Measurements from ENCODE around the gene NLGN1. TPM values are rescaled to one million over a fixed set of nuclear protein-coding genes. Genes with fewer than 3 reads are reported as not detected.
"Not testable (repeated sequence)": the region's sequence is repeated elsewhere in the genome, so short reads cannot be mapped to it uniquely, and the experiment has no call there.

The NLGN1 gene
- total RNA-seq, 2 experiments from 2014 or later, result not detected

DNA sequence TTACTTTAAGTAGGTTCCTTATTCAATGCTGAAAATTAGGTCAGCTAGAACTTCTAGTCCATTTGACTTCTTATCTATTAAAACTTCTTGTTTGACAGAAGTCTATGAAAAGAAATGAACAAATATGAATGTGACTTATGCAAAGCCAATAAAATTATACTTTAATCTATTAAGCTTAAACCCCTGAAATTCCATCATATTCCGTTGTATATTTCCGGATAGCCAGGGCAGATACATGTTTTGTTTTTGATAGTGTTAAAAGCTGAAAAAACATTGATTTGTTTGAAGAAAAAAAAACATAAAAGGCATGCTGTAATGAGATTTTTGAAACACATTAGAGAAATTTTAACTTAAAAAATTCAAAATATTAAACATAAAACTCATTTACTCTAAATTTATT lies 794.4 kb downstream of the NLGN1 start:
- Mint-ChIP-seq H3K27me3 (no peaks in the 10 kb centered on the region), H3K4me3 (no peak overlapping the region), H3K27ac (no peak overlapping the region), H3K9me3 (no peaks in the 10 kb centered on the region), H3K4me1 (no peaks in the 10 kb centered on the region), H3K36me3 (no peaks in the 10 kb centered on the region)
- no peak for DNase-seq

DNA sequence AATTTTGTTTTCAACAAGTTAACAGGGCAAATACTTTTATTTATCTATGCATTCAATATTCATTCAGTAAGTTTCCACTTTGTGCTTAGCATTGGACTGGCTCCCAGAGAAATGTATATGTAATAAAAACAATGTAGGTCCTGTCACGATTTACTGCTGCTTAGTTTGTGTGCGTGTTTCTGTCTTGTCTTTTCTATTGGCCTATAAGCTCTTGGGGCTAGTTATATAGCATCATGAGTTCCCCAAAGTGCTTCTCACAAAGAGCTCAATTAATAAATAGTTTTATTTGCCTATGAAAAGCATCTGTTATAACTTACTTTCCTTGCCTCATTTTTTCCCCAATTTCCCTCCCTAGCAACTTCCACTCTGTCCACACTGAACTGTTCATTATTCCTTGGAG lies 794.9 kb downstream of the NLGN1 start:
- Mint-ChIP-seq H3K9me3 (no peaks in the 10 kb centered on the region), H3K36me3 (no peaks in the 10 kb centered on the region), H3K4me1 (no peaks in the 10 kb centered on the region), H3K27ac (no peak overlapping the region), H3K4me3 (no peak overlapping the region), H3K27me3 (no peaks in the 10 kb centered on the region)
- DNase-seq, result no peak

DNA sequence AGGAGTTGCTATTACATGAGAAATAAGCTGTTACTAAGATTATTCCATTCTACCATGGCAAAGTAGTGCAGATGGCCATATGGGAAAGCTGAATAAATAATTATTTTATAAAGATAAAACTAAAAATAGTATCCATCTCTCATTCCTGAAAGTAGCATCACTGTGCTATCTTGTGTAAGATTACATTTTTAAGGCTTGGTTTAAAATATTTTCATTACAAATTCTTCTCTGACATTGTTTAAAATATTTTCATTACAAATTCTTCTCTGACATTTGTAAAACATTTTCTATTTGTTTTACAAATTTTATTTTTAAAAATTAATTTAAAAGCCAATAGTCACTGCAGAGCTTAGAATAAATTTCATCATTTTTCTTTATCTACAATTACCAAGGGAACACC lies 796.1 kb downstream of the NLGN1 start:
- Mint-ChIP-seq H3K36me3 (no peaks in the 10 kb centered on the region), H3K4me1 (no peaks in the 10 kb centered on the region), H3K4me3 (no peak overlapping the region), H3K27me3 (no peaks in the 10 kb centered on the region), H3K9me3 (no peaks in the 10 kb centered on the region), H3K27ac (no peak overlapping the region)
- no peak for DNase-seq

GRCh38 chr3:174197416-174197815 lies 799.9 kb downstream of the NLGN1 start:
- H3K36me3 Mint-ChIP-seq, result no peaks in the 10 kb centered on the region
- no peak overlapping the region for H3K27ac Mint-ChIP-seq
- DNase-seq, result no peak
- H3K27me3 Mint-ChIP-seq, result no peaks in the 10 kb centered on the region
- H3K4me1 Mint-ChIP-seq, result no peaks in the 10 kb centered on the region
- H3K9me3 Mint-ChIP-seq, result no peaks in the 10 kb centered on the region
- no peak overlapping the region for H3K4me3 Mint-ChIP-seq

GRCh38 chr3:174198199-174198598 lies 800.7 kb downstream of the NLGN1 start:
- no peaks in the 10 kb centered on the region for H3K27me3 Mint-ChIP-seq
- no peak for DNase-seq
- no peaks in the 10 kb centered on the region for H3K36me3 Mint-ChIP-seq
- no peaks in the 10 kb centered on the region for H3K4me1 Mint-ChIP-seq
- no peak overlapping the region for H3K27ac Mint-ChIP-seq
- no peaks in the 10 kb centered on the region for H3K9me3 Mint-ChIP-seq
- H3K4me3 Mint-ChIP-seq, result no peak overlapping the region

- no peak for DNase-seq
- no peaks in the 10 kb centered on the region for H3K4me1 Mint-ChIP-seq
- H3K27me3 Mint-ChIP-seq, result no peaks in the 10 kb centered on the region
- H3K4me3 Mint-ChIP-seq, result no peak overlapping the region
- no peak overlapping the region for H3K27ac Mint-ChIP-seq
- H3K9me3 Mint-ChIP-seq, result no peaks in the 10 kb centered on the region
- no peaks in the 10 kb centered on the region for H3K36me3 Mint-ChIP-seq
These were observed 802.2 kb downstream of the NLGN1 start for GRCh38 chr3:174199696-174200095.

DNA sequence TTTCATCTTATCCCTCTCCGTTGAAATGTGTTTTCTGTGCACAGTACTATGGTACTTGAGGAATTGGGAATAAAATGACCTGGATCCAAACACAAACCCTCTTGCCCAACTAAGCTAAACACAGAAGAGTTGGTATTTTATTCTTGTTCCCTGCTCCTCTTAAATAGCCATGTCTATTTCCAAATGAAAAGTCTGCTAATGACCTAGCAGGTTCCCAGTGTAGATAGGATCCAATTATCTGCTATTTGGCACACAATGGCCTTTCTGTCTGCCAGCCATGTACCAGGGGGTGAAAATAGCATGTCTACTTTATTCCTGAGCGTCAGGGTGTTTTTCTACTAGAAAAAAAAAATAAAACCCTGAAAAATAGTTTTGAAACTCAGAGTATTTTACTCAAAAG lies 804.6 kb downstream of the NLGN1 start:
- Mint-ChIP-seq H3K36me3 (no peaks in the 10 kb centered on the region), H3K4me3 (no peak overlapping the region), H3K4me1 (no peaks in the 10 kb centered on the region), H3K27ac (no peak overlapping the region), H3K27me3 (no peaks in the 10 kb centered on the region), H3K9me3 (no peaks in the 10 kb centered on the region)
- no peak for DNase-seq

DNA sequence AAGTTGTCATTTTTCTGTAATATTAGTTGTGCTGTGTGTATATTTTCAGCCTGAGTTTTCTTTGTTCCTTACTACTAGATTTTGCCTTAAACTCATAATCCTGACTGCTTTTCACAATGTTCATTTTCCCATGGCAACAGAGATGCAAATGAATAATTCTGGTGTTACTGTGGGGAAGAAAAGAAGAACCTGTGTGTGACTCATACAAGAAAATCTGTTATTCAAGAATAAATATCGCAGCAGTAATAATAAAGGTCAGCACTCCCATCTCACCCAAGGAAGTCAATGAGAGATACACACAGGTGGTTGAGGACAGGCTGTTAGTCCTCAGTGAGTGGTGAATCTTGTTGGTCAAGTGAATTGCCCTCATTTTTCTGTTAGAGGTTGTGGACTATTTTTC lies 805.0 kb downstream of the NLGN1 start:
- Mint-ChIP-seq H3K36me3 (no peaks in the 10 kb centered on the region), H3K4me3 (no peak overlapping the region), H3K27me3 (no peaks in the 10 kb centered on the region), H3K27ac (no peak overlapping the region), H3K4me1 (no peaks in the 10 kb centered on the region), H3K9me3 (no peaks in the 10 kb centered on the region)
- DNase-seq, result no peak

- no peaks in the 10 kb centered on the region for H3K36me3 Mint-ChIP-seq
- H3K27me3 Mint-ChIP-seq, result no peaks in the 10 kb centered on the region
- H3K27ac Mint-ChIP-seq, result no peak overlapping the region
- H3K4me3 Mint-ChIP-seq, result no peak overlapping the region
- no peaks in the 10 kb centered on the region for H3K9me3 Mint-ChIP-seq
- no peak for DNase-seq
- no peaks in the 10 kb centered on the region for H3K4me1 Mint-ChIP-seq
These were observed 807.2 kb downstream of the NLGN1 start for GRCh38 chr3:174204765-174205164.

GRCh38 chr3:174206607-174207192 lies 809.2 kb downstream of the NLGN1 start:
- Mint-ChIP-seq H3K36me3 (no peaks in the 10 kb centered on the region), H3K27ac (no peak overlapping the region), H3K4me1 (no peaks in the 10 kb centered on the region), H3K4me3 (no peak overlapping the region), H3K27me3 (no peaks in the 10 kb centered on the region), H3K9me3 (no peaks in the 10 kb centered on the region)
- no peak for DNase-seq

GRCh38 chr3:174208161-174208560 lies 810.6 kb downstream of the NLGN1 start:
- no peaks in the 10 kb centered on the region for H3K36me3 Mint-ChIP-seq
- no peaks in the 10 kb centered on the region for H3K4me1 Mint-ChIP-seq
- DNase-seq, result no peak
- no peaks in the 10 kb centered on the region for H3K27me3 Mint-ChIP-seq
- no peak overlapping the region for H3K27ac Mint-ChIP-seq
- no peaks in the 10 kb centered on the region for H3K9me3 Mint-ChIP-seq
- no peak overlapping the region for H3K4me3 Mint-ChIP-seq

DNA sequence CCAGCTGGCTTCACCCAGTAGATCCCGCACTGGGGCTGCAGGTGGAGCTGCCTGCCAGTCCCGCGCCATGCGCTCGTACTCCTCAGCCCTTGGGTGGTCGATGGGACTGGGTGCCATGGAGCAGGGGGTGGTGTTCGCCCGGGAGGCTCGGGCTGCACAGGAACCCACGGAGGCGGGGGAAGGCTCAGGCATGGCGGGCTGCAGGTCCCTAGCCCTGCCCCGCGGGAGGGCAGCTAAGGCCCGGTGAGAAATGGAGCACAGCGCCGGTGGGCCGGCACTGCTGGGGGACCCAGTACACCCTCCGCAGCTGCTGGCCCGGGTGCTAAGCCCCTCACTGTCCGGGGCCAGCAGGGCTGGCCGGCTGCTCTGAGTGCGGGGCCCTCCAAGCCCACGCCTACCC lies 814.4 kb downstream of the NLGN1 start:
- not testable (repeated sequence) for H3K4me1 Mint-ChIP-seq, H3K27me3 Mint-ChIP-seq, H3K27ac Mint-ChIP-seq, H3K36me3 Mint-ChIP-seq, H3K4me3 Mint-ChIP-seq, DNase-seq, H3K9me3 Mint-ChIP-seq

DNA sequence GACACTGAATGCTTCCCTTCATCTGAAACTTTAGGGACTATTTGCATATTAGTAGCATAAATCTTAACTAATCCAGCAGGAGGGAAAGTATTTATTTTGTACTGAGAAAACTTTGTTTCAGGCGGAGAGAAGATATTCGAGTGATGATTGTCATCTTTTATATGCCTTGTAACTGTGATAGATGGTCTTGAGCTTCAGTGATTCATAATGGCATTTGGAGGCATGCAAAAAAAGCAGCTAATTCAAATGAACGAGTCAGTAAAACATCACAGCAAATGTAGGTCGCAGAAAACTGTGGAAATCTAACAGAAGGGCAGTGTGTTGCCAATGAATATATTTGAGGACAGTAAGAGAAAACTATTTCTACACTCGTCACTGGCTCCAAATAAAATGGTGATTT lies 817.9 kb downstream of the NLGN1 start:
- Mint-ChIP-seq H3K27me3 (no peaks in the 10 kb centered on the region), H3K9me3 (no peaks in the 10 kb centered on the region), H3K4me1 (peaks cover 5% of the 10 kb centered on the region), H3K36me3 (no peaks in the 10 kb centered on the region), H3K4me3 (no peak overlapping the region), H3K27ac (no peak overlapping the region)
- DNase-seq, result no peak

DNA sequence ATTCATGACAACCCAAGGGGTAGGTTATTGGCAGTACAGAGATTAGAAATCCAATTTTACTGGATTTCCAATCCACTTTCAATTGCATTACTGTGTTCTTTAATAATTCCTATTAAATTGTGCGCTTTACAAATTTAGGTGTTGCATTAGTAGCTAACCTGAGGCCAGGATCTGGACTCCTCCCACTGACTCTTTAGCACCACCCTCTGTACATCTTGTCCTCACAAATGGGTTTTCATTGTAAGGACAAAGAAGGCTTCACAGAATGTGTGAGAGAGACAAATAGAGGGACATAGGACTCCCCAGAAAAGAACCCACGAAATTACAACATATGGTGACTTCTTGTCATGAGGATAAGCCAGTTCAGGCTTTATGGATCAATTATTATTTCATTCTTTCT lies 818.5 kb downstream of the NLGN1 start:
- no peaks in the 10 kb centered on the region for H3K27me3 Mint-ChIP-seq
- no peak for DNase-seq
- H3K9me3 Mint-ChIP-seq, result no peaks in the 10 kb centered on the region
- H3K4me3 Mint-ChIP-seq, result no peak overlapping the region
- no peak overlapping the region for H3K27ac Mint-ChIP-seq
- H3K4me1 Mint-ChIP-seq, result peaks cover 5% of the 10 kb centered on the region
- no peaks in the 10 kb centered on the region for H3K36me3 Mint-ChIP-seq

DNA sequence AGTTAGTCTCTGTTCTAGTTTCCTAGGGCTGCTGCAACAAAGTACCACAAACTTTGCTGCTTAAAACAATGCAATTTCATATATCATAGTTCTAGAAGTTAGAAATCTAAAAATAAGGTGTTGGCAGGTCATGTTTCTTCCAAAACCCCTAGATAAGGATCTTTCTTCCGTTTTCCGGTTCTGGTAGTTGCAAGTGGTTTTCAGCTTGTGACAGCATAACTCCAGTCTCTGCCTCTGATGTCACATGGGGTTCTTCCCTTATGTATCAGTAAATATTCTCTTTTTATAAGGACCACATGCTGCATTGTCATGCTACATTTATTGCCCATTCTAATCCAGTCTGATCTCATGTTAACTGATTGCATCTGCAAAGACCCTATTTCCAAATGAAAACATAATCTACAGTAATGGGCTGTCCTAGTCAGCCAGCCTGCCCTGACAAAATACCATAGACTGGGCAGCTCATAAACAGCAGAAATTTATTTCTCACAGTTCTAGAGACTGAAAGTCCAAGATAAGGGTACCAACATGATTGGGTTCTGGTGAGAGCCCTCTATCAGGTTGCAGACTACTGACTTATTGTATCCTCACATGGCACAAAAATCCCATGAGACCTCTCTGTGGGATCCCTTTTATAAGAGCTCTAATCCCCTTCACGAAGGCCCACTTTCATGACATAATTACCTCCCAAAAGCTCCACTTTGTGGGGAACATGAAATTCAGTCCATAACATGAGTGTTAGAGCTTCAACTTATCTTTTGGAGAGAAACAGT lies 819.6 kb downstream of the NLGN1 start:
- Mint-ChIP-seq H3K36me3 (no peaks in the 10 kb centered on the region), H3K27me3 (no peaks in the 10 kb centered on the region), H3K9me3 (no peaks in the 10 kb centered on the region), H3K4me1 (peaks cover 5% of the 10 kb centered on the region), H3K27ac (no peak overlapping the region), H3K4me3 (no peak overlapping the region)
- DNase-seq, result no peak

DNA sequence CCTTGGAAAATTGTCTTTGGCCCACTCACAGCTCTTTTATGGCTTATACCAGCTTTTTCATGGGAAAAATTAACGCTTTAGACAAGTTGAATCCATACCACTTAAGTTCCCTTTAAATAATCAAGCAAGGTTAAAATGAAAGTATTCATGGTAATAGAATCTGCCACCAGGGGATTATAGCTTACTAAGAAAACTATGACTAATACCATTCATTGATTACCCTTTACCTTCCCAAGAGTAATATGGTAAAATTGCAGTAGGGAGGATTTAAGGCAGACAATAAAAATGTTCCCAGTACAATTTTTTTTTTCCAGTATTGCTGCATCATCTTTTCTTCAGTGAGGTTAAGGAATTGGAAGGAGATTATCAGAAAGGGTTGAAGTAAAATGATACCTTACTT lies 820.5 kb downstream of the NLGN1 start:
- H3K36me3 Mint-ChIP-seq, result no peaks in the 10 kb centered on the region
- DNase-seq, result no peak
- H3K9me3 Mint-ChIP-seq, result no peaks in the 10 kb centered on the region
- no peak overlapping the region for H3K27ac Mint-ChIP-seq
- H3K27me3 Mint-ChIP-seq, result no peaks in the 10 kb centered on the region
- no peak overlapping the region for H3K4me3 Mint-ChIP-seq
- peaks cover 5% of the 10 kb centered on the region for H3K4me1 Mint-ChIP-seq
